8988T (cell line): ENCODE measurements around the gene PAK5.

Experiments
- DNase-seq: peaks from one replicate; pipeline ENCODE4 v3.0.0; 2011

Gene PAK5

GRCh38 chr20:9615766-9616454 lies 223.0 kb downstream of the PAK5 start:
- DNase-seq: no peak

- no peak for DNase-seq
Measured at GRCh38 chr20:9615118-9615517, 223.8 kb downstream of the PAK5 start.

GRCh38 chr20:9613871-9614270 lies 225.0 kb downstream of the PAK5 start:
- DNase-seq: no peak

GRCh38 chr20:9611921-9612320 lies 227.0 kb downstream of the PAK5 start:
- no peak for DNase-seq

GRCh38 chr20:9610665-9611064 lies 228.2 kb downstream of the PAK5 start:
- no peak for DNase-seq

- no peak for DNase-seq
Measured at GRCh38 chr20:9609887-9610502, 228.9 kb downstream of the PAK5 start.

- no peak for DNase-seq
Measured at GRCh38 chr20:9608639-9609340, 230.1 kb downstream of the PAK5 start.

GRCh38 chr20:9602847-9603183 lies 236.1 kb downstream of the PAK5 start:
- DNase-seq: no peak

- DNase-seq: no peak
Measured at GRCh38 chr20:9600562-9600961, 238.3 kb downstream of the PAK5 start.

- DNase-seq: no peak
Measured at GRCh38 chr20:9597547-9597946, 241.3 kb downstream of the PAK5 start.

- DNase-seq: no peak
Measured at GRCh38 chr20:9595763-9596162, 243.1 kb downstream of the PAK5 start.

GRCh38 chr20:9594284-9594875 lies 244.5 kb downstream of the PAK5 start:
- DNase-seq: no peak

- no peak for DNase-seq
Measured at GRCh38 chr20:9592419-9592818, 246.5 kb downstream of the PAK5 start.

- DNase-seq: no peak
Measured at GRCh38 chr20:9591080-9591479, 247.8 kb downstream of the PAK5 start.

- DNase-seq: no peak
Measured at GRCh38 chr20:9590189-9590588, 248.7 kb downstream of the PAK5 start.

- no peak for DNase-seq
Measured at GRCh38 chr20:9588706-9589105, 250.2 kb downstream of the PAK5 start.

- no peak for DNase-seq
Measured at GRCh38 chr20:9583151-9583550, 255.7 kb downstream of the PAK5 start.

GRCh38 chr20:9582137-9582536 lies 256.7 kb downstream of the PAK5 start:
- DNase-seq: no peak

GRCh38 chr20:9581509-9581908 lies 257.4 kb downstream of the PAK5 start:
- no peak for DNase-seq

- DNase-seq: no peak
Measured at GRCh38 chr20:9578594-9578993, 260.3 kb downstream of the PAK5 start.

- DNase-seq: no peak
Measured at GRCh38 chr20:9577397-9577796, 261.5 kb downstream of the PAK5 start.

- DNase-seq: no peak
Measured at GRCh38 chr20:9576695-9577094, 262.2 kb downstream of the PAK5 start.

- no peak for DNase-seq
Measured at GRCh38 chr20:9575836-9576235, 263.0 kb downstream of the PAK5 start.

- no peak for DNase-seq
Measured at GRCh38 chr20:9574776-9575175, 264.1 kb downstream of the PAK5 start.
